ENCODE results near the gene HPS6.
A peak's percentile ranks its signal among the peaks of the same experiment; 100 is the strongest.

HPS6 gene

GRCh38 chr10:102069071-102069470 lies 3.9 kb downstream of the HPS6 start:
- no peak for DNase-seq (ENCODE audit: low read depth in 2 of 2)

GRCh38 chr10:102072673-102073527 lies 7.8 kb downstream of the HPS6 start:
- DNase-seq (ENCODE audit: low read depth in 2 of 2), result peak; percentile 66 to 72

- DNase-seq (ENCODE audit: low read depth in 2 of 2), result no peak
Measured at GRCh38 chr10:102083541-102083940, 18.4 kb downstream of the HPS6 start.

- no peak for DNase-seq (ENCODE audit: low read depth in 2 of 2)
Measured at GRCh38 chr10:102085336-102085735, 20.2 kb downstream of the HPS6 start.

- DNase-seq (ENCODE audit: low read depth in 2 of 2), result no peak
Measured at GRCh38 chr10:102086196-102086595, 21.0 kb downstream of the HPS6 start.

- no peak for DNase-seq (ENCODE audit: low read depth in 2 of 2)
Measured at GRCh38 chr10:102090772-102091171, 25.6 kb downstream of the HPS6 start.

GRCh38 chr10:102096449-102096848 lies 31.3 kb downstream of the HPS6 start:
- DNase-seq (ENCODE audit: low read depth in 2 of 2), result no peak

- DNase-seq (ENCODE audit: low read depth in 2 of 2), result no peak
Measured at GRCh38 chr10:102101152-102101551, 36.0 kb downstream of the HPS6 start.

GRCh38 chr10:102102421-102102820 lies 37.3 kb downstream of the HPS6 start:
- no peak for DNase-seq (ENCODE audit: low read depth in 2 of 2)

GRCh38 chr10:102106998-102107397 lies 41.8 kb downstream of the HPS6 start:
- DNase-seq (ENCODE audit: low read depth in 2 of 2), result no peak

GRCh38 chr10:102109166-102110116 lies 44.3 kb downstream of the HPS6 start:
- no peak for DNase-seq (ENCODE audit: low read depth in 2 of 2)

- DNase-seq (ENCODE audit: low read depth in 2 of 2), result no peak
Measured at GRCh38 chr10:102111276-102111675, 46.1 kb downstream of the HPS6 start.

GRCh38 chr10:102112210-102112817 lies 47.2 kb downstream of the HPS6 start:
- no peak for DNase-seq (ENCODE audit: low read depth in 2 of 2)

- no peak for DNase-seq (ENCODE audit: low read depth in 2 of 2)
Measured at GRCh38 chr10:102113261-102113955, 48.3 kb downstream of the HPS6 start.

- DNase-seq (ENCODE audit: low read depth in 2 of 2), result no peak
Measured at GRCh38 chr10:102113956-102114857, 49.1 kb downstream of the HPS6 start.

GRCh38 chr10:102114861-102115618 lies 49.9 kb downstream of the HPS6 start:
- DNase-seq (ENCODE audit: low read depth in 2 of 2), result peak; percentile 61 to 88

GRCh38 chr10:102115775-102116174 lies 50.6 kb downstream of the HPS6 start:
- DNase-seq (ENCODE audit: low read depth in 2 of 2), result no peak

GRCh38 chr10:102116656-102117055 lies 51.5 kb downstream of the HPS6 start:
- no peak for DNase-seq (ENCODE audit: low read depth in 2 of 2)

Measured in stimulated activated CD4-positive, alpha-beta T cell treated with anti-CD3 and anti-CD28 coated beads, Interleukin-1b, Interleukin-23, amount 100 ng/mL, for 1 hour (primary cell).